Fibroblast of pulmonary artery (primary cell): ENCODE data around the gene MRPL45.
"Not testable (repeated sequence)": the region's sequence is repeated elsewhere in the genome, so short reads cannot be mapped to it uniquely, and the experiment has no call there.

Source experiments
- DNase-seq: peaks from one replicate; pipeline ENCODE4 v3.0.0-alpha.2; 2010; ENCODE audit warnings: low read depth
- H3K4me3 ChIP-seq: replicated peaks from 2 replicates; pipeline ENCODE4 v1.5.1; 2011; ENCODE audit warnings: low read depth, mild to moderate bottlenecking, control low read depth, low read length, moderate library complexity
- TF ChIP-seq, protein P1 (sequence below): IDR thresholded peaks from 2 replicates; pipeline ENCODE4 v1.5.1; 2011; ENCODE audit warnings: mild to moderate bottlenecking, control low read depth, low read length, inconsistent platforms; ENCODE audit errors: missing control alignments

MRPL45 gene

GRCh38 chr17:38296834-38297517 lies at the start of gene MRPL45:
MRPL45 (plus strand) TSS chr17:38297168; CDS start chr17:38297184, 16 bp downstream.
- H3K4me3 ChIP-seq = peak within 1 kb of the TSS; percentile 67
- peak; percentile 97 for DNase-seq

DNA sequence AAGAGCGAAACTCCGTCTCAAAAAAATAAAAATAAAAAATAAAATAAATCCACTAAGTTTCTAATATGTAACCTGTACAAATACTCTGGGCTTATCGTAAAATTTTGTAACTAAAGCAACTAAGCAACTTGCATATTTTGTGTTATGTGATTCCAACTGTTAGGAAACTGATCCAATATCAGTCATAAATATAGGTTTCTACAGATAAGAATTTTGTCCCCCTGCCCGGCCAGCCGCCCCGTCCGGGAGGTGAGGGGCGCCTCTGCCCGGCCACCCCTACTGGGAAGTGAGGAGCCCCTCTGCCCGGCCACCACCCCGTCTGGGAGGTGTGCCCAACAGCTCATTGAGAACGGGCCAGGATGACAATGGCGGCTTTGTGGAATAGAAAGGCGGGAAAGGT lies 43.8 kb upstream of the MRPL45 start:
- DNase-seq = not testable (repeated sequence)

GRCh38 chr17:38254357-38254756 lies 42.6 kb upstream of the MRPL45 start:
- not testable (repeated sequence) for DNase-seq
- H3K4me3 ChIP-seq = peak overlapping the region; percentile 12

More for the DNA sequence above, 43.8 kb upstream of the MRPL45 start:
- not testable (repeated sequence) for H3K4me3 ChIP-seq

DNA sequence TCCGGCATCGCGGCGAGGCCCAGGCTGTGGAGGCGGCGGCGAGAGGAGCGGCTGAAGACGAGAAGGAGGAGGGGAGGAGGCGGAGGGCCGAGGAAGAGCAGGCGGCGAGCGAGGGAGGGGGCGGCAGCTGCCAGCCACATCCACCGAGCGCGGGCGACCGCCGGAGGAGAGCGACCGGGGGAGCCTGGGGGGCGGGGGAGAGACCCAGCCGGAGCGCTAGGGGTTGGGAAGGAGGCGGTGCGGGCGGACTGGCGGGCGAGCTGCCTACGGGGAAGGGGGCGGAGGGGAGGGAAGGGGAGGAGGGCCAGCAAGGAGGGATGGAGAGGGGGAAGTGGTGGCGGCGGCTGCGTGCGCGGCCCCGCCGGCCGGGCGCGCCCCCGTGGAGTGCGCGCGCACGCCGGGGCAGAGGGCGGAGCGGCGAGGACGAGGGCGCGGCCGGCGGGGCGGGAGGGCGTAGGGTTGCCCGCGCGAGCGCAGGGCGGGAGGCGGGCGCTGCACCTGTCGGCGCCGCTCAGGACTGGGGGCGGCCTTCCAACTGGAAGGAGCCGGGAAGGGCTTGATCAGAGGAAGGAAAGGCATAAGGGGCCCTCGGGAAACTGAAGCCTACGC lies 39.9 kb upstream of the MRPL45 start:
- peak overlapping the region; percentile 46 for H3K4me3 ChIP-seq
- peak; percentile 77 for DNase-seq

- DNase-seq, H3K4me3 ChIP-seq: not testable (repeated sequence)
Observed at GRCh38 chr17:38265974-38266506, 30.9 kb upstream of the MRPL45 start.

DNA sequence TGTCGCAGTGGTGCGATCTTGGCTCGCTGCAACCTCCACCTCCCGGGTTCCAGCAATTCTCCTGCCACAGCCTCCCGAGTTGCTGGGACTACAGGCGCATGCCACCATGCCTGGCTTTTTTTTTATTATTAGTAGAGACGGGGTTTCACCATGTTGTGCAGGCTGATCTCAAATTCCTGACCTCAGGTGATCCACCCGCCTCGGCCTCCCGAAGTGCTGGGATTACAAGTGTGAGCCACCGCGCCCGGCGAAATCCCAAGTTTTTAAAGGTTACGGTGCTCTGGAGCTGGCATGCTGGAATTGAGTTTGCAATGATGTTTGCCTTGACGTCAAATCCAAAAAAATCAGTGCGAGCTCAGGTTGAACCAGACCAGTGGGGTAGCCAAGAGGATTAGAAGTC lies 30.4 kb upstream of the MRPL45 start:
- not testable (repeated sequence) for H3K4me3 ChIP-seq, DNase-seq

GRCh38 chr17:38268138-38268537 lies 28.8 kb upstream of the MRPL45 start:
- DNase-seq, H3K4me3 ChIP-seq: not testable (repeated sequence)

DNA sequence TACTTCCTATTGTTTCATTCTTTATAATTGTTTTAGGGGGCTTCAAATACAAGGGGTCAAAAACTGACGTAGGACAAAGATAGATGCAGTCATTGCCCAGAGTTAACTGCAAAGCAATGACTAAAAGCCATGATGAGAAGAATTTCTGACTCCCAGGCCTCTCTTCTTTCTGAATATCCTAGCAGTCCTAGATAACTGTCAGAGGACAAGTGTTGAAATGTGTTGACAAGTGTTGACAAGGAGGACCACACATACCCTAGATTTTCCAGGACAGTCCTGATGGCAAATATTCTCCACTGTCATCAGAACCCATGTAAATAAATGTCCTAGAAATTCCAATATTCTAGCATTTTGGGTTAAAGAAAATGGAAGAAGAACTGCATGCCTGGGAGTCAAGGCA lies 27.9 kb upstream of the MRPL45 start:
- not testable (repeated sequence) for DNase-seq, H3K4me3 ChIP-seq

GRCh38 chr17:38269552-38269951 lies 27.4 kb upstream of the MRPL45 start:
- not testable (repeated sequence) for H3K4me3 ChIP-seq, DNase-seq

DNA sequence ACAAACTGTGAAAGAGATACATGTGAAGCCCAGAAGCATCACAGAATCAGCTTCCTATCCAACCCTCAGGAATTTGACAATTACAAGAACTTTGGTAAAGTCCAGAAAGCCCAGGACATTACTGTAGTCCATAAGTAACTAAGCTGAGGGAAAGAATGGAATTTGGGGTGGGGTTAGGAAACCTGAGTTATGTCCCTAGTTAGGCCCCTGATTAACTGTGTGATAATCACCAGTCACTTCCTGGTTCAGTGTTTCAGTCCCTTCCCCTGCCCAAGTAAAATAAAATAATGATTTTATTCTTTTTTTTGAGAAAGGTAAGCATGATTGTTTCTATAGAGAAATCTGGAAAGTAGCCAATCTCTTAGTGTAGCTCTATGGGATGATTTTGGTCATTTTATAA lies 11.0 kb upstream of the MRPL45 start:
- H3K4me3 ChIP-seq, DNase-seq: not testable (repeated sequence)

GRCh38 chr17:38286501-38287091 lies 10.4 kb upstream of the MRPL45 start:
- not testable (repeated sequence) for H3K4me3 ChIP-seq
- DNase-seq = peak; percentile 68

DNA sequence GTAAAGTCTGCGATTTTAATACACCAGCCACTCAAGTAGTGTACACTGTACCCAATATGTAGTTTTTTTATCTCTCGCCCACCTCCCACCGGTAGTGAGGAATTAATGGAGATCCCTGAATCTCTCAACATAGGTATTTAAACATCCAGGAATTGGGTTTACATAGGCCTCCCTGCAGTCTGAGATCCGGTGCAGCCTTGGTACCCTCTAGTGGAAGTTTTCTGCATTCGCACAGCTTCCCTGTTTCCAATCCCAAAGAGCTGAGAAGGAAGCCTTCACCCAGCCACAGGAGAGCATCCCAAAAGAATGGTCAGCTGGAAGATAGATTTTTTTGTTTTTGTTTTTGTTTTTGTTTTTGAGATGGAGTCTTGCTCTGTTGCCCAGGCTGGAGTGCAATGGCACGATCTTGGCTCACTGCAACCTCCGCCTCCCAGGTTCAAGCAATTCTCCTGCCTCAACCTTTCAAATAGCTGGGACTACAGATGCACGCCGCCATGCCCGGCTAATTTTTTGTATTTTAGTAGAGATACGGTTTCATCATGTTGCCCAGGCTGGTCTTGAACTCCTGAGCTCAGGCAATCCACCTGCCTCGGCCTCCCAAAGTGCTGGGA lies 8.6 kb upstream of the MRPL45 start:
- peak; percentile 29 for DNase-seq
- TF ChIP-seq, protein P1, sequence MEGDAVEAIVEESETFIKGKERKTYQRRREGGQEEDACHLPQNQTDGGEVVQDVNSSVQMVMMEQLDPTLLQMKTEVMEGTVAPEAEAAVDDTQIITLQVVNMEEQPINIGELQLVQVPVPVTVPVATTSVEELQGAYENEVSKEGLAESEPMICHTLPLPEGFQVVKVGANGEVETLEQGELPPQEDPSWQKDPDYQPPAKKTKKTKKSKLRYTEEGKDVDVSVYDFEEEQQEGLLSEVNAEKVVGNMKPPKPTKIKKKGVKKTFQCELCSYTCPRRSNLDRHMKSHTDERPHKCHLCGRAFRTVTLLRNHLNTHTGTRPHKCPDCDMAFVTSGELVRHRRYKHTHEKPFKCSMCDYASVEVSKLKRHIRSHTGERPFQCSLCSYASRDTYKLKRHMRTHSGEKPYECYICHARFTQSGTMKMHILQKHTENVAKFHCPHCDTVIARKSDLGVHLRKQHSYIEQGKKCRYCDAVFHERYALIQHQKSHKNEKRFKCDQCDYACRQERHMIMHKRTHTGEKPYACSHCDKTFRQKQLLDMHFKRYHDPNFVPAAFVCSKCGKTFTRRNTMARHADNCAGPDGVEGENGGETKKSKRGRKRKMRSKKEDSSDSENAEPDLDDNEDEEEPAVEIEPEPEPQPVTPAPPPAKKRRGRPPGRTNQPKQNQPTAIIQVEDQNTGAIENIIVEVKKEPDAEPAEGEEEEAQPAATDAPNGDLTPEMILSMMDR = peak; percentile 47
- not testable (repeated sequence) for H3K4me3 ChIP-seq

GRCh38 chr17:38289760-38290159 lies 7.2 kb upstream of the MRPL45 start:
- not testable (repeated sequence) for DNase-seq, H3K4me3 ChIP-seq

DNA sequence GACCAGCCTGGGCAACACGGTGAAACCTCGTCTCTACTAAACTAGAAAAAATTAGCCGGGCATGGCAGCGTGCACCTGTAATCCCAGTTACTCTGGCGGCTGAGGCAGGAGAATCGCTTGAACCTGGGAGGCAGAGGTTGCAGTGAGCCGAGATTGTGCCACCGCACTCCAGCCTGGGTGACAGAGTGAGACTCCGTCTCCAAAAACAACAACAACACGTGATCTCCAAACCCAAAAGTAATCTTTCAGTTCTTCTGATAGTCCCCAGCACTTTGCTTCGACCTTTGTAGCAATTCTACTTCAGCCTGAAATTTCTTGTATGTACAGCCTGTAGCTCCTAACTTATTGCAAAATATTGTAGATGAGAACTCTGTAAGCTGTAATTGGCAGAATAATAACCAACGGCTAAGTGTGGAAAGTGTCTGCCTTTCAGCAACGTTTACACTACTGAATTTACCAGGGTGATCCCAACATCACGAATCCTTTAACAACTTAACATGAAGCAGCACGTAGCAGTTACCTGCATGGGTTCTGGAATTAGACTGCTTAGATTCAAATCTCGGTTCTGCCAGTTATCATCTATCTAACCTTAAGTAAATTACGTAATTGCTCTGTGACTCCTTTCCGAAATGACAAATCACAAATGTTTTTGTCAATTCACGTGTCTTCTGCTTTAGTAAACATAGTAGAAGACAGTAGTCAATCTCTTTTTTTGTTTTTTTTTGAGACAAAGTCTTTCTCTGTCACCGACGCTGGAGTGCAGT lies 1.2 kb upstream of the MRPL45 start:
- H3K4me3 ChIP-seq, DNase-seq: not testable (repeated sequence)
